ENCODE data around the gene UBE2I. TPM values are rescaled to one million over a fixed set of nuclear protein-coding genes. Genes with fewer than 3 reads are reported as not detected.
A peak's percentile ranks its signal among the peaks of the same experiment; 100 is the strongest.
"Not testable (repeated sequence)": the region's sequence is repeated elsewhere in the genome, so short reads cannot be mapped to it uniquely, and the experiment has no call there.

Gene UBE2I
- total and polyA plus RNA-seq, 3 experiments from 2014 or later: 101 to 257 (median 238) TPM

DNA sequence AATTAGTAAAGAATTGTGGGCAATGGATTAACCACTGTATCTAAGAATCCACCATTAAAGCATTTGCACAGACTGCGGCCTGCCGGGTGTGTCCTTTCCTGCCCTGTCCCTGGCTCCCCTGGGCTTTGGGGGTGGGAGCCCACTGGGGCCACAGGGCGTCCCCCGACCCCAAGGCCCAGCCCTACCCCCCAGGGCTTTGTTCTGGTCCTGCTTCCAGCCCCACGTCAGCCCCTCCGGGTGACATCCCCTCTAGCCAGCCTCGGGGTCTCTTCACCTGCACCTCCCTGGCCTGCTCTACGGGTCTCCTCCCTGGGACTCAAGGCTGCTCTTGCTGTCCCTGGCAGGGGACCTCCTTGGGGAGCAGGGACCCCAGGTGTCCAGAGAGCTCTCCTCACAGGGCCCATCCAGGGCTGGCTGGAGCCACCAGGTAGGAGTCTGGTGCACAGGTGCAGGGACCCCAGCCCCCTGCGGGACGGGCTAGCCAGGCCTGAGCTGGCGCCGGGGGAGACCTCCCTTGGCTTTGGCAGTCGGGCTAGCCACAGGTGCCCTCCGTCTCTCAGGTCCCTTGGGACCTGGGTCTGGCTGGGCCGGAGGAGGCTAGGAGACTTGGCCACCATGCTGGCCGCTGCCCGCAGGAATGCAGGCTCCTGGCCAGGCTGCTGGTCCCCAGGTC lies 17.6 kb downstream of the UBE2I start:
- H3K4me3 Mint-ChIP-seq: no peak overlapping the region
- no peak overlapping the region for H3K27ac ChIP-seq (ENCODE audit: low read depth, low read length)
- CTCF ChIA-PET: no interaction called here
- peaks cover 0 to 32% (median 3%) of the 10 kb centered on the region in 3 donors for H3K36me3 Mint-ChIP-seq
- POLR2A ChIA-PET: no interaction called here
- H3K9me3 Mint-ChIP-seq: peaks cover 0 to 2% (median 0%) of the 10 kb centered on the region in 5 donors
- H3K27me3 Mint-ChIP-seq: no peaks in the 10 kb centered on the region
- peaks cover 10% of the 10 kb centered on the region for H3K4me1 ChIP-seq (ENCODE audit: insufficient read depth, low read length)
- peaks cover 12% of the 10 kb centered on the region for H3K36me3 ChIP-seq (ENCODE audit: insufficient read depth, low read length)
- peak overlapping the region in 3 of 8 donors; percentile 43 to 55 (median 48) for H3K27ac Mint-ChIP-seq
- peaks cover 5 to 10% (median 7%) of the 10 kb centered on the region in 3 donors for H3K4me1 Mint-ChIP-seq
- H3K4me3 ChIP-seq (ENCODE audit: low read length): no peak overlapping the region
- DNase-seq: no peak
- H3K9me3 ChIP-seq (ENCODE audit: low read length): no peaks in the 10 kb centered on the region
- H3K27me3 ChIP-seq (ENCODE audit: insufficient read depth, low read length, poor library complexity, severe bottlenecking): peaks cover 6% of the 10 kb centered on the region

DNA sequence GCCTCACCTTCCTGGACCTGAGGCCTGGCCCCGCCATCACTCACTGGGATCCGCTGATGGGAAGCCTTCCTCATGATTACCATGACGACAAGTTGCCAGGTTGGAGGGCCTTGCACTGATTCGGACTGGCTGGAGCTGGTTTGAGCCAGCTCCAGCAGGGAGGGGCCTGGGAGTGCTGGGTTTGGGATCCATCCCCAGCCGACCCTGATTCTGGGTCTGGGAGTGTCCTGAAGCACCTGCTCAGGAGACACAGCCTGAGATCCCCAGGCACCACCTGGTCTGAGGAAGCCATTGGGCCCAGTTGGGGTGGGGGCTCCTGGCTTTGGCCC lies 18.1 kb downstream of the UBE2I start:
- Histone ChIP-seq H3K27me3 (ENCODE audit: insufficient read depth, low read length, poor library complexity, severe bottlenecking) (peaks cover 9% of the 10 kb centered on the region), H3K9me3 (ENCODE audit: low read length) (no peaks in the 10 kb centered on the region), H3K4me3 (ENCODE audit: low read length) (no peak overlapping the region), H3K36me3 (ENCODE audit: insufficient read depth, low read length) (peaks cover 12% of the 10 kb centered on the region), H3K4me1 (ENCODE audit: insufficient read depth, low read length) (peaks cover 15% of the 10 kb centered on the region), H3K27ac (ENCODE audit: low read depth, low read length) (no peak overlapping the region)
- Mint-ChIP-seq H3K4me3 (no peak overlapping the region), H3K27ac (no peak overlapping the region), H3K4me1 (peaks cover 7 to 15% (median 9%) of the 10 kb centered on the region in 3 donors), H3K9me3 (peaks cover 0 to 2% (median 0%) of the 10 kb centered on the region in 5 donors), H3K36me3 (peaks cover 0 to 29% (median 3%) of the 10 kb centered on the region in 3 donors), H3K27me3 (peaks cover 0 to 1% of the 10 kb centered on the region in 2 donors)
- DNase-seq: no peak
- ChIA-PET CTCF (no interaction called here), POLR2A (no interaction called here)

DNA sequence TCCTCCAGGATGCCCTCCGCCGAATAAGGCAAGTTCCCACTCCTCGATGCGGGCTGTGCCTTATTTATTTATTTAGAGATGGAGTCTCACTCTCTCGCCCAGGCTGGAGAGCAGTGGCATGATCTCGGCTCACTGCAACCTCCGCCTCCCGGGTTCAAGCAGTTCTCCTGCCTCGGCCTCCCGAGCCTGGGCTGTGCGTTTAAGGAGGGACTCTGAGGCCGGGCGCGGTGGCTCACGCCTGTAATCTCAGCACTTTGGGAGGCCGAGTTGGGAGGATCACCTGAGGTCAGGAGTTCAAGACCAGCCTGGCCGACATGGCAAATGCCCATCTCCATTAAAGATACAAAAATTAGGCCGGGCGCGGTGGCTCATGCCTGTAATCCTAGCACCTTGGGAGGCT lies 18.7 kb downstream of the UBE2I start:
- not testable (repeated sequence) for DNase-seq

DNA sequence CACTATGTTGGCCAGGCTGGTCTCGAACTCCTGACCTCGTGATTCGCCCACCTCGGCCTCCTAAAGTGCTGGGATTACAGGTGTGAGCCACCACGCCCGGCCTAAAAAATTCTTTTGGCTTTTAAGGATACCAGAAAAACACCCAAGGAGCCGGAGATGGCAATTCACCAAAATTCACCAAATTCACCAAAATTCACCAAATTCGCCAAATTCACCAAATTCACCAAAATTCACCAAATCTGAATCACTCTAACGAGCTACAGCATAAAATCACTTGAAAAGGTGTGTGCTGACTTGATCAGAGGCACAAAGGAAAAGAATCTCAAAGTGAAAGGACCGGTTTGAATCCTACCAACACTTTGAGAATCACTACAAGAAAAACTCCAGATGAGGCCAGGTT lies 19.5 kb downstream of the UBE2I start:
- CTCF ChIA-PET; H3K27ac Mint-ChIP-seq; H3K9me3 ChIP-seq (ENCODE audit: low read length); H3K27me3 Mint-ChIP-seq; DNase-seq; H3K4me3 ChIP-seq (ENCODE audit: low read length); H3K27ac ChIP-seq (ENCODE audit: low read depth, low read length); H3K9me3 Mint-ChIP-seq; H3K36me3 ChIP-seq (ENCODE audit: insufficient read depth, low read length): not testable (repeated sequence)
- POLR2A ChIA-PET: interaction anchor here (0.5 kb wide), 1 partner anchor 14 kb away, joined by 3 read pairs; no protein-coding TSS in a partner anchor
- peaks cover 12% of the 10 kb centered on the region for H3K27me3 ChIP-seq (ENCODE audit: insufficient read depth, low read length, poor library complexity, severe bottlenecking)
- H3K4me1 ChIP-seq (ENCODE audit: insufficient read depth, low read length): peaks cover 22% of the 10 kb centered on the region
- Mint-ChIP-seq H3K4me1 (peaks cover 10 to 18% (median 12%) of the 10 kb centered on the region in 3 donors), H3K36me3 (peaks cover 0 to 23% (median 3%) of the 10 kb centered on the region in 3 donors), H3K4me3 (peak overlapping the region in 1 of 7 donors; percentile 42)

More for the DNA sequence above, 18.7 kb downstream of the UBE2I start:
- peaks cover 12% of the 10 kb centered on the region for H3K36me3 ChIP-seq (ENCODE audit: insufficient read depth, low read length)
- H3K4me3 ChIP-seq (ENCODE audit: low read length); H3K9me3 ChIP-seq (ENCODE audit: low read length); H3K4me3 Mint-ChIP-seq; H3K9me3 Mint-ChIP-seq; CTCF ChIA-PET; H3K27ac ChIP-seq (ENCODE audit: low read depth, low read length); H3K27ac Mint-ChIP-seq; POLR2A ChIA-PET; H3K27me3 Mint-ChIP-seq: not testable (repeated sequence)
- peaks cover 21% of the 10 kb centered on the region for H3K4me1 ChIP-seq (ENCODE audit: insufficient read depth, low read length)
- Mint-ChIP-seq H3K4me1 (peaks cover 10 to 18% (median 12%) of the 10 kb centered on the region in 3 donors), H3K36me3 (peaks cover 0 to 29% (median 3%) of the 10 kb centered on the region in 3 donors)
- H3K27me3 ChIP-seq (ENCODE audit: insufficient read depth, low read length, poor library complexity, severe bottlenecking): peaks cover 12% of the 10 kb centered on the region

DNA sequence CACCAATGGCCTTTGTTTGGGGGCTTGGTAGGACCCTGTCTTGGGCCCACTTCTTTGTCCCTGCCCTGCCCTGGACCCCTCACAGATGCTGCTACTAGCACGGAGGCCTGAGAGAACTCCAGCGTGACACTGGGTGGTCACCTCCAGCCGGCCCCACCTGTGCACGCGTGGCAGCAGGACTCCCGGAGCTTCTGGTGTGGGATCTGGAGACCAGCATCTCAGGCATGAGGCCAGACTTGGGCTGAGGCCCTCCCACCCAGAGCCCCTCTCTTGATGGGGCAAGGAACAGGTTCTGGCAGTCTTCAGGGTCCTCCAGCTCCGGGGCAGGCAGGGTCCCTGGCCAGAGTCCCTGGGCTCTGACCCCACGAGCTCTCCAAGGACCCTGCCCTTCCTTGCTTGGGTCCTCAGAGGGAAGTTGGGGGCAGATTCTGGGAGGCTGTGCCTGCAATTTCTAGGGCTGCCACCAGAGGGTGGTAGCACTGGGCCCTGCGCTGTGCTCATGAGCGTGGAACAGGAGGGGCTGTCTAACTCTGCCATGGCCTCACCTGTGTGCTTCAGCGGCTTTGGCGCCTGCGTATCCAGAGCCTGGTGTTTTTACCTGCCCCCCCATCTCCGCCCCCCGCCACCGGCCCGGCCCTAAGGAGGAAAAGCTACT lies 21.0 kb downstream of the UBE2I start:
- H3K4me3 Mint-ChIP-seq: no peak overlapping the region
- H3K9me3 ChIP-seq (ENCODE audit: low read length): no peaks in the 10 kb centered on the region
- peaks cover 12 to 29% (median 14%) of the 10 kb centered on the region in 3 donors for H3K4me1 Mint-ChIP-seq
- peaks cover 23% of the 10 kb centered on the region for H3K27me3 ChIP-seq (ENCODE audit: insufficient read depth, low read length, poor library complexity, severe bottlenecking)
- CTCF ChIA-PET: interaction anchor here (0.7 to 1.5 kb wide), 2 partner anchors 11 to 370 kb away, joined by 3 read pairs; no protein-coding TSS in a partner anchor
- H3K9me3 Mint-ChIP-seq: peaks cover 0 to 2% (median 0%) of the 10 kb centered on the region in 5 donors
- H3K36me3 ChIP-seq (ENCODE audit: insufficient read depth, low read length): no peaks in the 10 kb centered on the region
- H3K27ac ChIP-seq (ENCODE audit: low read depth, low read length): no peak overlapping the region
- H3K36me3 Mint-ChIP-seq: peaks cover 0 to 10% (median 3%) of the 10 kb centered on the region in 3 donors
- peaks cover 3 to 9% of the 10 kb centered on the region in 2 donors for H3K27me3 Mint-ChIP-seq
- DNase-seq: no peak
- no peak overlapping the region for H3K27ac Mint-ChIP-seq
- peaks cover 27% of the 10 kb centered on the region for H3K4me1 ChIP-seq (ENCODE audit: insufficient read depth, low read length)
- no peak overlapping the region for H3K4me3 ChIP-seq (ENCODE audit: low read length)
- POLR2A ChIA-PET: interaction anchor here (0.6 to 2.2 kb wide), 3 partner anchors 21 to 876 kb away, joined by 5 to 7 read pairs (median 5); partner anchors contain the start of gene UBE2I

DNA sequence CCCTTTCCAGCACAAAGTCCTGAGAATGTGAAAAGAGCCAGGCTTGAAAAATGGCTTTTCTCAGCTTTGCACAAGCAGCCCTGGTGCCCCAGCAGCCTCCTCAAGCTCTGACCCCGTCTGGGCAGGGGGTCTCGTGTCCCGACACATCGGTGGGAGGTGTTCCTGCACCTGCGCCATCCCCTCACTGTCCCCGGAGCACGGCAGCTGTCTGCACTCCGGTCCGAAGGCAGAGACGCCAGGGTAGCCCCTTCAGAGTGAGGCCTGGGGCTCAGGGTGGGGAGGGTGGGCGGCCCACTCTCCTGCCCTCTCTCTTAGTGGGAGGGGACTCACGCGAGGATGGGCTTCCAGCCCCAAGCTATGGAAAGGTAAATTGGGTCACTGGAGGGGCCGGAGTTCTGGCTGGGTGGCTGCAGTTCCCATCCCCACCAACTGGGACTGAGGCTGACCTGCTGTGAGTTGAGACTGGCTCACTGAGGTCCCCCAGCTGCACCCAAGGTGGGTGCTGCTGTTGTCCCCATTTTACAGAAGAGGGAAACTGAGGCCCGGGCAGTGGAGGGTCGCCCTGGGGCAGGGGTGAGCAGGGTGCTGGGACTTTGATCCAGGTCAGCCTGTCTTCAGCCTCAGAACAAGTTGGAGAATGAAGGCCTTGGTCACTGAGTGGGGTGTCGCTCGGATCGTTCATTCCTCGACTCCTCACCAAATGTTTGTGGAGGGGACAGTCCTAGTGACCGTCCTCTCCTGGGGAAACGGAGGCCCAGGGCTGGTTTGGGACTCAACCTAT lies 21.7 kb downstream of the UBE2I start:
- H3K4me3 Mint-ChIP-seq: peak overlapping the region; percentile 50 to 93 (median 81)
- POLR2A ChIA-PET: interaction anchor here (0.6 to 2.2 kb wide), 2 partner anchors 22 to 875 kb away, joined by 5 to 7 read pairs; partner anchors contain the start of gene UBE2I
- peaks cover 0 to 2% (median 0%) of the 10 kb centered on the region in 5 donors for H3K9me3 Mint-ChIP-seq
- H3K9me3 ChIP-seq (ENCODE audit: low read length): no peaks in the 10 kb centered on the region
- peaks cover 25% of the 10 kb centered on the region for H3K27me3 ChIP-seq (ENCODE audit: insufficient read depth, low read length, poor library complexity, severe bottlenecking)
- H3K27ac ChIP-seq (ENCODE audit: low read depth, low read length): peak overlapping the region; percentile 70
- peaks cover 12 to 36% (median 14%) of the 10 kb centered on the region in 3 donors for H3K4me1 Mint-ChIP-seq
- peaks cover 3 to 9% of the 10 kb centered on the region in 2 donors for H3K27me3 Mint-ChIP-seq
- DNase-seq: no peak
- no peaks in the 10 kb centered on the region for H3K36me3 ChIP-seq (ENCODE audit: insufficient read depth, low read length)
- peak overlapping the region; percentile 57 to 93 (median 88) for H3K27ac Mint-ChIP-seq
- peaks cover 0 to 5% (median 3%) of the 10 kb centered on the region in 3 donors for H3K36me3 Mint-ChIP-seq
- CTCF ChIA-PET: interaction anchor here (1.5 kb wide), 1 partner anchor 369 kb away, joined by 3 read pairs; no protein-coding TSS in a partner anchor
- H3K4me1 ChIP-seq (ENCODE audit: insufficient read depth, low read length): peaks cover 27% of the 10 kb centered on the region
- H3K4me3 ChIP-seq (ENCODE audit: low read length): peak overlapping the region; percentile 40

DNA sequence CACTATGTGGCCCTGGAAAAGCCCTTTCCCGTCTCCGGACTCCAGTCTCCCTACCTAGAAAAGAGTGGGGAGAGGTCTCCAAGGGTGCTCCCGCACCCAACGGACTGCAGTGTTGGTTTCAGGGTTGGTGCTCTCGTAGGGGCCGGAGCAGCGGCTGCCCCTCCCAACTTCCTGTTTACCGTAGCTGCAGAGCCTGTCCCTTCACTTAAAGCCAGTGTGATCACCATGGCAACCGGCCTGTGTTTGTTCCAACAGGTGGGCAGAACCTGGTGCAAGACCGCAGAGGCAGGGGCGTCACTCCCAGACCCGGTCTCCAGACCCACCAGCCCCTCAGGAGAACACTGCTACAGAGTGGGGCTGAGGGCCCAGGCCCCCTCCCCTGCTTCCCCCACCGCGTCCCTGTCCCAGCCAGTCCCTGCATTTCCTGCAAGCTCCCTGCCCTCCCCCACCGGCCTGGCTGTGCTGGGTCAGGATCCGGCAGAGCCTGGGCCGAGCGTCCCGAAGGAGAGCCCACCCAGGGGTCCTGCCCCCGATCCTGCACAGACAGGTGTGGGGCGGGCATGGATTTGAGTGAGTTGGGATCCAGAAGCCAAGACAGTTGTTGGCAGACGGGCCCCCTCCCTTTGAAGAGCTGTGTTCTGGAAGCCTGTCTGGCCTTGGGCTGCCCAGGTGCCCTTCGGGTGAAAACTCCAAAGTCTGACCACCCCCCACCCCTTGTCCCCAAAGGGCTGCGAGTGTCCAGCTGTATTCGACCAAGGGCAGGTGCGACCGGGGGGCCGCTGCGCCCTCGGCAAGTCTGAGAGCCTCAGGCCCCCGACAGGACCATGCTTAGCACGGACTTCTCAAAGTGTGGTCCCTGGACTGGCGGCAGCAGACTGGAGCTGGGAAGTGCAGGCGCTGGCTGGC lies 22.5 kb downstream of the UBE2I start:
- Mint-ChIP-seq H3K36me3 (no peaks in the 10 kb centered on the region), H3K4me1 (peaks cover 12 to 41% (median 14%) of the 10 kb centered on the region in 3 donors), H3K27me3 (peaks cover 3 to 9% of the 10 kb centered on the region in 2 donors), H3K27ac (peak overlapping the region; percentile 57 to 96 (median 88)), H3K9me3 (peaks cover 0 to 2% (median 0%) of the 10 kb centered on the region in 5 donors), H3K4me3 (peak overlapping the region; percentile 80 to 93 (median 83))
- DNase-seq: peak in 4 of 5 donors; percentile 34 to 82 (median 58)
- peak overlapping the region; percentile 70 for H3K27ac ChIP-seq (ENCODE audit: low read depth, low read length)
- POLR2A ChIA-PET: interaction anchor here (0.6 to 2.3 kb wide), 5 partner anchors 10 to 76 kb away, joined by 3 to 13 read pairs (median 3); partner anchors contain the start of genes GNPTG, TSR3 and UBE2I
- H3K36me3 ChIP-seq (ENCODE audit: insufficient read depth, low read length): no peaks in the 10 kb centered on the region
- H3K27me3 ChIP-seq (ENCODE audit: insufficient read depth, low read length, poor library complexity, severe bottlenecking): peaks cover 25% of the 10 kb centered on the region
- H3K4me1 ChIP-seq (ENCODE audit: insufficient read depth, low read length): peaks cover 27% of the 10 kb centered on the region
- no peaks in the 10 kb centered on the region for H3K9me3 ChIP-seq (ENCODE audit: low read length)
- peak overlapping the region; percentile 40 for H3K4me3 ChIP-seq (ENCODE audit: low read length)
- CTCF ChIA-PET: interaction anchor here (1.2 kb wide), 1 partner anchor 23 kb away, joined by 3 read pairs; the partner anchor contains the start of gene UBE2I

Measured in CD8-positive, alpha-beta memory T cell (primary cell).